NCI-H1417 (cell line): Measurements from ENCODE around the gene CNTNAP5.

Experiments used
- DNase-seq, 3 experiments: peaks; one replicate each; lab custom pipeline; 2025; lab: John Stamatoyannopoulos, UW

The CNTNAP5 gene

GRCh38 chr2:124814968-124815745 lies 790.1 kb downstream of the CNTNAP5 start:
- DNase-seq = no peak

GRCh38 chr2:124816007-124816406 lies 790.9 kb downstream of the CNTNAP5 start:
- no peak for DNase-seq

DNA sequence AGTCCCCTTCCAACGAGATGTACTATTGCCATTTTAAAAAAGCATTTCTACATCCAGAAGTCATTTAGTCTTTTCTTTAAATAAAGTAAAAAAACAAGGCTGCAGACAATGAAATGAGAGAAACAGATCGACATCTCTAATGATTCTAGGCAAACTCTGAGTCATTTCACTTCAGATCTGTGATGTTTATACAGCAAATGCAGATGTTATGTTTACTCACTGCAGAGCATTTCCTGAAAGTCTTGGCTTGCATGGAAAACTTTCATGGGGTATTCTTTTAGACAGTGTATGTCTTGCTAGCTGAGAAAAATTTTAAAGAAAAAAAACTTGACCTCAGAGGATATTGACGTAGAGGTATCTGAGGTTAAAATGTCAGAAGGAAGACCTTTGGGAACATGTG lies 797.4 kb downstream of the CNTNAP5 start:
- DNase-seq = no peak

DNA sequence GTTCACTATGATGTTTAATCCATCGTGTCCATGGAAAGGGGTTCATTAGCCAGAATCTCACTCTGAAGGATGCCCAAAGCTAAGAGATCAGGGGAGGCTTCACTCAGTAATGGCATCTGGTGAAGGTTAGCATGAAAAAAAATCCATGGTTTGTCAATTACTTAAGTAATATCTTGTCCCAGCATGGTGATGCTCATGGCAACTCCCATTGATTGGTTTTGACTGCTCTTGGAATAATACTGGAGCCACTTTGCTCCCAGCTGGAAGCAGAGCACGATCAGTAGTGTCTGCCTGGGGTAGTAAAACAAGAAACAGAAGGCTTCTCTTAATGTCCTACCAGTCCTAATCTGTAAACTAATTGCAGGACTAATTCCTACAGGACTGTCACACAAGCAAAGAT lies 799.4 kb downstream of the CNTNAP5 start:
- DNase-seq = no peak

- DNase-seq = no peak
Measured at GRCh38 chr2:124832521-124832920, 807.4 kb downstream of the CNTNAP5 start.

- DNase-seq = no peak
Measured at GRCh38 chr2:124834331-124834730, 809.2 kb downstream of the CNTNAP5 start.

GRCh38 chr2:124835331-124835730 lies 810.2 kb downstream of the CNTNAP5 start:
- DNase-seq = no peak

DNA sequence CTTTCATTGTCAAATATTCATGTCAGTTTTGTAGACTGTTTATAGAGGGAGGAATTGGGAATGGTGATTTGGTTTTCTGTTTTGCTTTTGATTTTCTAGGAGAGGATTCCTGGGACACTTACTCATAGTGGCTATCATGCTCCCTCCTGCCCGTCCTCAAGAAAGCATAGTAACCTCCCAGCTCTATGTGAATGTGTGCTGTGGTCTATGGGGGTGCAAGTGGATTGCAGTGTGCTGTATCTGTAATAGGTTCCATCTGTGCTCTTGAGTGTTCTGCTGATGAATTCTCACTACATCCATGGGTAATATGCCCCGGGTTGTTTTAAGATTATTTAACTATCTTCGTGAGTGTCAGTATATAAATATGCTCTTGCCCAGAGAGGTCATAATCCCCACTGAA lies 811.3 kb downstream of the CNTNAP5 start:
- DNase-seq = no peak

- DNase-seq = no peak
Measured at GRCh38 chr2:124837496-124837895, 812.4 kb downstream of the CNTNAP5 start.

- no peak for DNase-seq
Measured at GRCh38 chr2:124838406-124838805, 813.3 kb downstream of the CNTNAP5 start.

- no peak for DNase-seq
Measured at GRCh38 chr2:124867247-124867646, 842.2 kb downstream of the CNTNAP5 start.

DNA sequence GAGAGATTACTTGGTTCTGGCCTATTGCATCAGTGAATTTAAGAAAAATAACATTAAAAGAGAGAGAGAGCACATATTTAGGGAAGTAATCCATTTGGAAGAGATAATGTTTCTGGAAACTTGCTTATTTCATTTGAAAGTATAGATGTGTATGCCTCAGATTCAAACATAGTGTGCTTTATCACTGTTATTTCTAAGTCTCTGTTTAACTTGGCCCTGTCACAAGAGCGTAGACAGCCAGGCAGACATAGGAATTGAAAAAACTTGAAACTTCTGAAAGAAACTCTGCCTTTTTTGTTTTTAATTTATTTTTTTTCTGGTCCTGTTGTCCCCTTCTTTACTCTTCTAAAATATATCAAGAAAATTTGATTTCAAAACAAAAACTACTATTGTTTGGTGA lies 849.1 kb downstream of the CNTNAP5 start:
- DNase-seq = no peak

DNA sequence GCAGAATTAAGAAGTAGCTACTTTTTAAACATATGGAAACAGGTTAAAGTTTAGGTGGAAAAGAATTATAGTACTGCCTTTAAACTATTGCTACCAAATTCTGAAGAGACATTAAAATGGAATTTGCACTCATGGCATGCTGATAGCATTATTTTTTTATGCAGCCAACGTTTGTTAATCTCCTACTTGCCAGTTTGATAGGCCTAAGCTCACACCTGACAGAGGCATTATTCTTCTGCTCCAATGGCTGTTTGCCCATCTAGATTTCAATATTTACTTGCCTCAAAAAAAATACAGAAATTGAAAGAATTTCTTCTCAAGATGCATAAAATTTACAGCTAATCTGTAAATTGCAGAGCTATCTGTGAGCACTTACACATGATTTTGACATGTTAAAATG lies 849.6 kb downstream of the CNTNAP5 start:
- no peak for DNase-seq

- no peak for DNase-seq
Measured at GRCh38 chr2:124875627-124876244, 850.6 kb downstream of the CNTNAP5 start.

DNA sequence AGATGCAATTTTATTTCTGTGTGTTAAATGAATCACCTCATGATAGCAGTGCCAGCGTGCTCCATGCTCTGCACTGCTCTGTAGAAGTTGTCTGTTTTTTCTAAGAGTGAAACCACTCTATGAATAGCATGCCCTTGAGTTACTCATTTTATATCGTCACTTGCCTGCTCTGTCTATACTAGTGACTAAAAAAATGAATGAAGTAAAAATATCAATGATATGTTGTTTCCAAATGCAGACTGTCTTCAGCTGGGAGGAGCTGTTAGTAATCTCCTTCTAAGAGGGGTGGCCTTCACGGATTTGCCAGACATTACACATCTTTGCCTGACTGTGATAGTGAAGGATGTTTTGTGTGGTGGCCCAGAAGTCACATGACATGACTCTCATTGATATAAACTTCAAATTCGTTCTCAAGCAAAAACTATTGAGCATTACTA lies 852.1 kb downstream of the CNTNAP5 start:
- DNase-seq = no peak

DNA sequence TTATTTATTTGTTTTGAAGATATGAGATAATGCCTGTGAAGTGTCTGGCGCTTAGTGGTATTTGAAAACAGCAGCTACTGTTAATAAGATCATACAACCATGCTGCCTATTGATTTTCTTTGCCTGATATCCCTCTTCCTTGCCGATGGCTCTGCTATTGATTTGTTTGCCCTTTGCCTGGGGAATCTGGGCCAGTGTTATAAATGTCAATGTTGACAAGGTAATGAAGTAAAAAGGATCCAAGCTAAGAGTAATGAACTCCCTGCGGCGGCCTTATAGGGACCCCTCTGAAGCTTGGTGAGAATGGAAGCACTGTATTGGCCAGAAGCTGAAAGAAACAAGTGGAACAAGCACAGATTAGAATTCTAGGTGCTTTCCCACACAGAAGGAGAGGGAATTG lies 854.6 kb downstream of the CNTNAP5 start:
- no peak for DNase-seq

DNA sequence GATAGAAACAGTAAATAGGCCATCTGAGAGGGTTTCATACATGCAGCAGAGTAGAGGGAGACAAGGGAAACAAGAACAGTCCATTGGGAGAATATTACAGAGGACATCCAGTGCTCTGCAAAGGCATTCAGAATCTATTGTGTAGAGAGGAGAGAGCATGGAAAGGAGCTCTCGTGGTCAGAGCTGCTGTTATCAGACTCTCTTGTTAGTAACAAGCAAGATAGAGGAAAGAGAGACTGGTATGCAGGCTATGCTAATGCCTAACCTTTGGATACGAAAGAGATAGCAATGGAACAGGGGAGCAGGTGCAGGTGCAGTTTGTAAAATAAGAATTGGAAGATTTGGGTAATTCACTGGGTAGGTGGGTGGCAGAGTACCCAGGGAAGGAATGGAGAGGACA lies 855.9 kb downstream of the CNTNAP5 start:
- no peak for DNase-seq

DNA sequence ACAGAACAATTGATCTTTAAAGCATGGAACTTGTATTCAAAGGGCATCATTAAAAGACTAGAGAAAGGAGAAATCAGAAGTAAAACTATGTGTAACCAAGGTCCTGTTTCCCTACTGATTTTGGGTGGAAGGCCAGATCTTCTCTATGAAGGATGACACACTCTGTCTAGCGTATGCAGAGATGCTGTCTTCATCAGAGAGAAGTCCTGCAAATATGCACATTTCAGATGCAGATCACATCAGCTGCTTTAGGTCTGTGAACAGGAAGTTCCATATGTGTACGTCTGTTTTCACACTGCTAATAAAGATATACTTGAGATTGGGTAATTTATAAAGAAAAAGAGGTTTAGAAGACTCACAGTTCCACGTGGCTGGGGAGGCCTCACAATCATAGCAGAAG lies 857.3 kb downstream of the CNTNAP5 start:
- no peak for DNase-seq

DNA sequence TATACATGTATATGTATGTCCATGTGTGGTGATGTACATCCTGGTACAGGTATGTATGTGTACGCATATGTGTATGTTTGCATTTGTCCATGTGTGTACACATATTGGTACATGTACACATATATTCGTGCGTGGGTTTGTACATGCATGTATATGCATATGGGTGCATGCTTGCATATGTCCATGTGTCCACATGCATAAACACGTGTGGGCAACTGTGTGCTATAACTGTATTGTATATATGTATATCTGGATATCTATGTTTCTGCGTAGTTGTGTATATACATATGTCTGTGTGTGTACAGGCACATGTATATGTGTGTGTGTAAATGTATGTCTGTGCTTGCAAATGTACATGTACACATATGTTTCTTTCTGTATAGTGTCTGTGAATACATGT lies 858.5 kb downstream of the CNTNAP5 start:
- no peak for DNase-seq

GRCh38 chr2:124884315-124884714 lies 859.2 kb downstream of the CNTNAP5 start:
- no peak for DNase-seq

- no peak for DNase-seq
Measured at GRCh38 chr2:124886216-124886615, 861.1 kb downstream of the CNTNAP5 start.

DNA sequence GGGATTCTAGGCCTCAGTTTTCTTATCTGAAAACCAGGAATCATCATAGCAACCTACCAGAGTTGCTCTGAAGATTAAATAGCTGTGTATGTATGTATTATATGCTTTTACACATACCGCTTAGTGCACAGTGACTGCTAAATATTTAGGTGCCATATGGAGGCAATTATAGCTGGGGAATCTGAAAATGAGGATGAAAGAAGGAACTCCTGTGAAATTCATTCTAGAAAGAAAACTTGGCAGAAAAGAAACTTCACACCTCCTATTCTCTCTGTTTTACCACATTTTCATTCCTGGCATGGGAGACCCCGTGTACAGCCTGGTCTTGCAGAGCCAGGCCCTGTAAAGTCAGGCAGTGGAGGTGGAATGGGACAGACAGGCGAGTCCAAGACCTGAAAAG lies 862.4 kb downstream of the CNTNAP5 start:
- no peak for DNase-seq

DNA sequence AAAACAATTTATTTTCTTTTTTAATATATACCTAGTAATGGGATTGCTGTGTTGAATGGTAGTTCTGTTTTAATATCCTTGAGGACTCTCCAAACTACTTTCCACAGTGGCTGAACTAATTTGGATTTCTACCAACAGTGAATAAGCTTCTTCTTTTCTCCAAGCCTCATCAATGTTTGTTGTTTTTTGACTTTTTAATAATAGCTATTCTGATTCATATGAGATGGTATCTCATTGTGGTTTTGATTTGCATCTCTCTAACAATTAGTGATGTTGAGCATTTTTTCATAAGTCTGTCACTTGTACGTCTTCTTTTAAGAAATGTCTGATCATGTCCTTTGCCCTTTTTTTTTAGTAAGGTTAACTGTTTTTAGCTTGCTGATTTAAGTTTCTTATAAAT lies 863.3 kb downstream of the CNTNAP5 start:
- DNase-seq = no peak

- DNase-seq = no peak
Measured at GRCh38 chr2:124894199-124894598, 869.1 kb downstream of the CNTNAP5 start.
